Measurements from ENCODE around the gene CNTROB. TPM values are rescaled to one million over a fixed set of nuclear protein-coding genes. Genes with fewer than 3 reads are reported as not detected.

CNTROB gene
- total RNA-seq, 6 experiments from 2014 or later: 7.3 to 12.7 (median 9.4) TPM

GRCh38 chr17:7912927-7913524 is 19.0 kb upstream of the CNTROB start:
- no peak for DNase-seq
- 31% methylated on average over 3 of the region's 3 CpGs for WGBS (ENCODE audit: insufficient coverage, low coverage, low lambda C conversion rate, missing lambda C conversion rate)

GRCh38 chr17:7915179-7915610 is 16.8 kb upstream of the CNTROB start:
- WGBS (ENCODE audit: insufficient coverage, low coverage, low lambda C conversion rate, missing lambda C conversion rate): under 1% methylated on average over 13 of the region's 15 CpGs
- TF ChIP-seq, protein P1, sequence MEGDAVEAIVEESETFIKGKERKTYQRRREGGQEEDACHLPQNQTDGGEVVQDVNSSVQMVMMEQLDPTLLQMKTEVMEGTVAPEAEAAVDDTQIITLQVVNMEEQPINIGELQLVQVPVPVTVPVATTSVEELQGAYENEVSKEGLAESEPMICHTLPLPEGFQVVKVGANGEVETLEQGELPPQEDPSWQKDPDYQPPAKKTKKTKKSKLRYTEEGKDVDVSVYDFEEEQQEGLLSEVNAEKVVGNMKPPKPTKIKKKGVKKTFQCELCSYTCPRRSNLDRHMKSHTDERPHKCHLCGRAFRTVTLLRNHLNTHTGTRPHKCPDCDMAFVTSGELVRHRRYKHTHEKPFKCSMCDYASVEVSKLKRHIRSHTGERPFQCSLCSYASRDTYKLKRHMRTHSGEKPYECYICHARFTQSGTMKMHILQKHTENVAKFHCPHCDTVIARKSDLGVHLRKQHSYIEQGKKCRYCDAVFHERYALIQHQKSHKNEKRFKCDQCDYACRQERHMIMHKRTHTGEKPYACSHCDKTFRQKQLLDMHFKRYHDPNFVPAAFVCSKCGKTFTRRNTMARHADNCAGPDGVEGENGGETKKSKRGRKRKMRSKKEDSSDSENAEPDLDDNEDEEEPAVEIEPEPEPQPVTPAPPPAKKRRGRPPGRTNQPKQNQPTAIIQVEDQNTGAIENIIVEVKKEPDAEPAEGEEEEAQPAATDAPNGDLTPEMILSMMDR (IDR thresholded peaks at IDR 0.05): no peak
- TF ChIP-seq POLR2A (IDR thresholded peaks at IDR 0.05): no peak
- intact Hi-C loops (cut with DNase I): no loop called here

More at GRCh38 chr17:7912927-7913524, 19.0 kb upstream of the CNTROB start:
- Histone ChIP-seq H3K4me3 (no peak overlapping the region), H3K4me1 (peaks cover 0 to 10% (median 0%) of the 10 kb centered on the region in 4 donors), H3K27me3 (no peaks in the 10 kb centered on the region), H3K9me3 (no peaks in the 10 kb centered on the region), H3K36me3 (no peaks in the 10 kb centered on the region), H3K27ac (no peak overlapping the region)
- intact Hi-C loops (cut with DNase I): loop anchor here in 1 of 2 donors (5.0 kb wide), 1 partner anchor 74 kb away; no protein-coding TSS in a partner anchor
- TF ChIP-seq, protein P1 (IDR thresholded peaks at IDR 0.05): peak; percentile 60 to 70 (median 68)
- TF ChIP-seq POLR2A (IDR thresholded peaks at IDR 0.05): no peak
- ATAC-seq: peak; percentile 51 to 60 (median 58)

GRCh38 chr17:7915611-7916384 is 16.2 kb upstream of the CNTROB start, which contains the start of gene RNF227:
Gene RNF227, minus strand, starts transcription at chr17:7916289. Its CDS starts 94 bp downstream, at chr17:7916195.
- no peaks in the 10 kb centered on the region for H3K27me3 ChIP-seq
- peak; percentile 21 for TF ChIP-seq POLR2A (IDR thresholded peaks at IDR 0.05)
- TF ChIP-seq, protein P1 (IDR thresholded peaks at IDR 0.05): no peak
- peak; percentile 82 to 89 (median 84) for ATAC-seq
- no peaks in the 10 kb centered on the region for H3K9me3 ChIP-seq
- intact Hi-C loops (cut with DNase I): no loop called here
- H3K36me3 ChIP-seq: no peaks in the 10 kb centered on the region
- peak within 1 kb of the TSS; percentile 50 to 85 (median 76) for H3K27ac ChIP-seq
- peak within 1 kb of the TSS; percentile 50 to 62 (median 61) for H3K4me3 ChIP-seq
- H3K4me1 ChIP-seq: peaks cover 0 to 10% (median 0%) of the 10 kb centered on the region in 4 donors
- WGBS (ENCODE audit: insufficient coverage, low coverage, low lambda C conversion rate, missing lambda C conversion rate): 0% methylated on average over 16 of the region's 100 CpGs
- DNase-seq: peak; percentile 83 to 89 (median 89)

More at GRCh38 chr17:7915179-7915610, 16.8 kb upstream of the CNTROB start:
- H3K4me3 ChIP-seq: peak overlapping the region; percentile 50 to 62 (median 61)
- peaks cover 0 to 10% (median 0%) of the 10 kb centered on the region in 4 donors for H3K4me1 ChIP-seq
- H3K36me3 ChIP-seq: no peaks in the 10 kb centered on the region
- ATAC-seq (peak in 2 of 4 donors; percentile 42 to 56), DNase-seq (no peak)
- no peaks in the 10 kb centered on the region for H3K27me3 ChIP-seq
- H3K27ac ChIP-seq: peak overlapping the region; percentile 23 to 85 (median 76)
- H3K9me3 ChIP-seq: no peaks in the 10 kb centered on the region

- Histone ChIP-seq H3K9me3 (no peaks in the 10 kb centered on the region), H3K27ac (peak overlapping the region; percentile 50 to 85 (median 76)), H3K27me3 (no peaks in the 10 kb centered on the region), H3K36me3 (no peaks in the 10 kb centered on the region), H3K4me3 (peak overlapping the region; percentile 44 to 62 (median 61)), H3K4me1 (peaks cover 0 to 10% (median 0%) of the 10 kb centered on the region in 4 donors)
- ATAC-seq (no peak), DNase-seq (peak in 1 of 3 donors; percentile 67)
- WGBS (ENCODE audit: insufficient coverage, low coverage, low lambda C conversion rate, missing lambda C conversion rate): 82% methylated on average over 2 of the region's 15 CpGs
- intact Hi-C loops (cut with DNase I): no loop called here
- TF ChIP-seq, protein P1 (IDR thresholded peaks at IDR 0.05): no peak
- no peak for TF ChIP-seq POLR2A (IDR thresholded peaks at IDR 0.05)
These were observed 15.7 kb upstream of the CNTROB start for GRCh38 chr17:7916385-7916682.
